HepG2 (cell line): ENCODE data around the gene TMEM127. TPM values are rescaled to one million over a fixed set of nuclear protein-coding genes. Genes with fewer than 3 reads are reported as not detected.
A peak's percentile ranks its signal among the peaks of the same experiment; 100 is the strongest.

Experiments
- CREB1 ChIP-seq, 2 experiments: fragments of 450-650 bp in 1 of 2; IDR thresholded peaks; 2 replicates each; pipeline ENCODE4 v1.6.1; 2016 to 2017; ENCODE audit warnings: control low read depth in 1 of 2, mild to moderate bottlenecking in 1 of 2, missing compliant biosample characterization in 1 of 2, missing genetic modification characterization in 1 of 2
- CTCF ChIP-seq: sonication (generic); formaldehyde crosslinking; IDR thresholded peaks from 2 replicates; pipeline ENCODE4 v1.5.0; 2020; ENCODE audit warnings: mild to moderate bottlenecking, missing genetic modification reagents, moderate library complexity
- FOXO4 ChIP-seq: sonication (generic); formaldehyde crosslinking; conservative IDR thresholded peaks from 2 replicates; pipeline ENCODE4 v1.8.1; 2023; ENCODE audit warnings: missing genetic modification reagents
- GMEB2 ChIP-seq: IDR thresholded peaks from 2 replicates; pipeline ENCODE4 v1.6.1; 2016; ENCODE audit warnings: missing biosample characterization, missing genetic modification reagents, low read depth
- GPN1 ChIP-seq: sonication (generic); formaldehyde crosslinking; IDR thresholded peaks from 2 replicates; pipeline ENCODE4 v1.5.1; 2020; ENCODE audit warnings: missing genetic modification reagents, borderline replicate concordance
- HNF4A ChIP-seq: sonication (generic); formaldehyde crosslinking; IDR thresholded peaks from 2 replicates; pipeline ENCODE4 v1.4.0; 2020; ENCODE audit warnings: missing genetic modification reagents
- HOXA9 ChIP-seq: sonication (generic); formaldehyde crosslinking; IDR thresholded peaks from 2 replicates; pipeline ENCODE4 v1.8.1; 2022; ENCODE audit warnings: missing genetic modification reagents, mild to moderate bottlenecking, moderate library complexity, borderline replicate concordance
- IKZF1 ChIP-seq: fragments of 450-650 bp; IDR thresholded peaks from 2 replicates; pipeline ENCODE4 v1.7.1; 2016
- KDM1A ChIP-seq: IDR thresholded peaks from 2 replicates; pipeline ENCODE4 v1.6.1; 2016; ENCODE audit warnings: missing compliant biosample characterization
- KLF6 ChIP-seq: IDR thresholded peaks from 2 replicates; pipeline ENCODE4 v1.8.0; 2016; ENCODE audit warnings: missing biosample characterization, missing genetic modification reagents
- NCOA1 ChIP-seq: sonication (generic); formaldehyde crosslinking; IDR thresholded peaks from 2 replicates; pipeline ENCODE4 v1.9.0; 2021; ENCODE audit warnings: missing genetic modification reagents
- SALL1 ChIP-seq: sonication (generic); formaldehyde crosslinking; IDR thresholded peaks from 2 replicates; pipeline ENCODE4 v1.8.0; 2022; ENCODE audit warnings: mild to moderate bottlenecking, missing genetic modification reagents
- SNRNP70 ChIP-seq: fragments of 200-400 bp; formaldehyde crosslinking; IDR thresholded peaks from 2 replicates; pipeline ENCODE4 v1.6.1; 2017; ENCODE audit warnings: mild to moderate bottlenecking, low read depth, low read length, moderate library complexity
- TCF12 ChIP-seq, 2 experiments: fragments of 450-650 bp in 1 of 2; sonication (generic) in 1 of 2; formaldehyde crosslinking in 1 of 2; IDR thresholded peaks; 2 replicates each; pipeline versions ENCODE4 v1.6.1 to v1.8.0; 2017 to 2022; ENCODE audit warnings: antibody characterized with exemption in 1 of 2, mild to moderate bottlenecking in 1 of 2, missing genetic modification reagents in 1 of 2, moderate library complexity in 1 of 2
- THRA ChIP-seq: sonication (generic); formaldehyde crosslinking; IDR thresholded peaks from 2 replicates; pipeline ENCODE4 v1.4.0; 2020; ENCODE audit warnings: missing genetic modification reagents, borderline replicate concordance
- TRIM24 ChIP-seq: sonication (generic); formaldehyde crosslinking; IDR thresholded peaks from 2 replicates; pipeline ENCODE4 v1.8.0; 2022; ENCODE audit warnings: mild to moderate bottlenecking, missing genetic modification reagents
- ZNF605 ChIP-seq: sonication (generic); formaldehyde crosslinking; IDR thresholded peaks from 2 replicates; pipeline ENCODE4 v1.8.0; 2022; ENCODE audit warnings: mild to moderate bottlenecking, missing genetic modification reagents
- ZNF678 ChIP-seq: sonication (generic); formaldehyde crosslinking; IDR thresholded peaks from 2 replicates; pipeline ENCODE4 v1.4.0; 2020; ENCODE audit warnings: mild to moderate bottlenecking, missing genetic modification reagents
- ZNF709 ChIP-seq: sonication (generic); formaldehyde crosslinking; IDR thresholded peaks from 2 replicates; pipeline ENCODE4 v1.5.0; 2020; ENCODE audit warnings: mild to moderate bottlenecking, missing genetic modification reagents
- polyA plus RNA-seq, 8 experiments: library from polyadenylated mRNA; depleted of rRNA in 3 of 8; stranded (reverse) in 7 of 8; unstranded in 1 of 8; fragments of >200 nt; fragmentation: Illumina TruSeq in 4 of 8; extraction: Trizol in 4 of 8; gene quantifications; 2 replicates each; pipeline versions ENCODE4 v1.2.1 to v1.2.3, GENCODE V29; 2011 to 2016; ENCODE audit warnings: low read depth in 4 of 8, missing spikeins in 1 of 8, mixed read lengths in 1 of 8; ENCODE audit not compliant: insufficient read depth in 1 of 8
- total RNA-seq, 5 experiments: library from RNA; depleted of rRNA; stranded (reverse); fragments of >200 nt; fragmentation: Illumina TruSeq; extraction: Trizol; gene quantifications; 2 replicates each; pipeline ENCODE4 v1.2.3, GENCODE V29; 2016; ENCODE audit warnings: low read depth in 1 of 5

TMEM127 gene
- total and polyA plus RNA-seq, 2 of the 13 experiments (the other 11 are each of a cell fraction or from before 2014, with no cell fraction given): 21.5 to 33.9 TPM

GRCh38 chr2:96260387-96261260 is 5.2 kb downstream of the TMEM127 start (continued):
- TF ChIP-seq HNF4A (peak; percentile 86), TCF12 (IDR thresholded peaks at IDR 0.05) (no peak), TCF12 (CRISPR knock-in tag; IDR thresholded peaks at IDR 0.05) (peak; percentile 17; the same call in 1 of the 2 replicates), KLF6 (CRISPR knock-in tag) (peak; percentile 78; the same call in 1 of the 2 replicates), SALL1 (peak; percentile 95), IKZF1 (no peak), GMEB2 (CRISPR knock-in tag) (no peak; the same call in 1 of the 2 replicates), KDM1A (CRISPR knock-in tag) (0 out of 2 replicates have a peak, but pooled peaks have one; percentile 54), FOXO4 (no peak), ZNF605 (CRISPR knock-in tag) (0 out of 2 replicates have a peak, but pooled peaks have one; percentile 2), THRA (CRISPR knock-in tag) (peak; percentile 62), NCOA1 (CRISPR knock-in tag) (no peak), TRIM24 (CRISPR knock-in tag) (no peak), HOXA9 (CRISPR knock-in tag) (no peak), ZNF709 (CRISPR knock-in tag) (0 out of 2 replicates have a peak, but pooled peaks have one; percentile 55), CREB1 (IDR thresholded peaks at IDR 0.05) (peak; percentile 80), CREB1 (CRISPR knock-in tag; IDR thresholded peaks at IDR 0.05) (peak; percentile 71), CTCF (CRISPR knock-in tag) (peak; percentile 67), SNRNP70 (no peak), GPN1 (CRISPR knock-in tag) (no peak), ZNF678 (peak; percentile 72; the same call in 1 of the 2 replicates)
